ENCODE results near the gene ZBTB46. TPM values are rescaled to one million over a fixed set of nuclear protein-coding genes. Genes with fewer than 3 reads are reported as not detected.

Gene ZBTB46
- total and polyA plus RNA-seq, 9 donors: 14.2 to 20.9 (median 18.9) TPM

DNA sequence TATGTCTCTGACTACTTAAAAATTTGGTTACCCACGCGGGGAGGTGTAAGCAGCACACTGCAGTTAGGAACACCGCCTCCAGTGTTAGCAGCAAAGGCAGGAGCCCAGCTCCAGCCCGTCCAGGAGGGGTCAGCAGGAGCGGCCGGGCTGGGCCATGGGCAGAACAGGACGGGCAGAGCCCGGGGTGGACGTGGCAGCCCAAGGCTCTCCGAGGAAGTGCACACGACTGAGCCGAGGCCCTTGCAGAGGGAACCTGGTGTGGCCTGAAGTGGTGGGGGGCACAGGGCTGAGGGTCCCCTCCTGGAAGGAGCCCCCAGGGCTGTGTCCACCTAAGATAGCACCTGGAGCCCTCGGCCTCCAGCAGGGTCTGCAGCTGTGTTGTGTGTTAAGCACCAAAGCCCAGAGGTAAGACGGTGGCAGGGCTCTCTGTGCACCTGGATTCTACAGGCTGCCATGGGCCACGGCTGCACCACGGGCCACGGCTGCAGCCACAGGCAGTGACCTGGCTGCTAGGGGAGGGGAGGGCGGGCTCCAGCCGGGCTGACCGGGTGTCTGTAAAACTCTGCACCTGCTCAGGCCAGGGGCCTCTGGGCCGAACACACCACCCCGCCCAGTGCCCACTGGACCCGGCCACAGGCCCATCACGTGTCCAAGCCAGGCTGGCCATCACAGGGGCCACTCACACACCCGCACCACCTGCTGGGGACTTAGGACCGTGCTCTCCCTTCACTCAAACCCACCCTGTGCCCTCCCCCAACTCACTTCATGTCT is 84.9 kb downstream of the ZBTB46 start:
- WGBS (ENCODE audit: insufficient coverage): 72% methylated on average over 22 of the region's 26 CpGs
- Histone ChIP-seq H3K36me3 (ENCODE audit: control insufficient read depth, insufficient read depth, low read length) (peaks cover 68% of the 10 kb centered on the region), H3K27me3 (ENCODE audit: control insufficient read depth, insufficient read depth, low read length) (no peaks in the 10 kb centered on the region), H3K27ac (ENCODE audit: low read length) (no peak overlapping the region), H3K9me3 (replicated peaks; ENCODE audit: control insufficient read depth, low read depth, low read length) (no peaks in the 10 kb centered on the region), H3K4me1 (ENCODE audit: control insufficient read depth, insufficient read depth, low read length) (peaks cover 11% of the 10 kb centered on the region), H3K4me3 (ENCODE audit: low read length) (no peak overlapping the region)
- no peak for DNase-seq

DNA sequence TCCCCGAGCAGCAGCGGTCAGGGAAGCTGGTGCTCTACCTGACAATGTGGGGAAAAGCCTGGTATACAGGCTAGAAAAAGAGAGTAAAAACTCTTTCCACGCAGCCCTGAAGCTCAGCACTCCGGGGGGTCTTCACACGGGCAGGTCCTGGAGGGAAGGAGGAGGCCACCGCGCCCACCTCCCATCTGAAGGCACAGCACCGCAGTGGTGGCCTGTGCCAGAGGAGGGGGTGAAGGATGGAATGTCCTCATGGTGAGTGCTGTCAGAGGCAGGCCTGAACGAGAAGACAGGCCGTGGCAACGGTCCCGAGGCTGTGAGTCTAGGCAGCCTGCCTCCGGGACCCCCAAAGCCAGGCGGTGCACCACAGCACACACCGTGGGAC is 85.6 kb downstream of the ZBTB46 start:
- Histone ChIP-seq H3K4me3 (ENCODE audit: low read length) (no peak overlapping the region), H3K9me3 (replicated peaks; ENCODE audit: control insufficient read depth, low read depth, low read length) (no peaks in the 10 kb centered on the region), H3K27me3 (ENCODE audit: control insufficient read depth, insufficient read depth, low read length) (no peaks in the 10 kb centered on the region), H3K4me1 (ENCODE audit: control insufficient read depth, insufficient read depth, low read length) (peaks cover 14% of the 10 kb centered on the region), H3K36me3 (ENCODE audit: control insufficient read depth, insufficient read depth, low read length) (peaks cover 60% of the 10 kb centered on the region), H3K27ac (ENCODE audit: low read length) (no peak overlapping the region)
- DNase-seq: no peak
- WGBS (ENCODE audit: insufficient coverage): 61% methylated on average over 9 of the region's 15 CpGs

DNA sequence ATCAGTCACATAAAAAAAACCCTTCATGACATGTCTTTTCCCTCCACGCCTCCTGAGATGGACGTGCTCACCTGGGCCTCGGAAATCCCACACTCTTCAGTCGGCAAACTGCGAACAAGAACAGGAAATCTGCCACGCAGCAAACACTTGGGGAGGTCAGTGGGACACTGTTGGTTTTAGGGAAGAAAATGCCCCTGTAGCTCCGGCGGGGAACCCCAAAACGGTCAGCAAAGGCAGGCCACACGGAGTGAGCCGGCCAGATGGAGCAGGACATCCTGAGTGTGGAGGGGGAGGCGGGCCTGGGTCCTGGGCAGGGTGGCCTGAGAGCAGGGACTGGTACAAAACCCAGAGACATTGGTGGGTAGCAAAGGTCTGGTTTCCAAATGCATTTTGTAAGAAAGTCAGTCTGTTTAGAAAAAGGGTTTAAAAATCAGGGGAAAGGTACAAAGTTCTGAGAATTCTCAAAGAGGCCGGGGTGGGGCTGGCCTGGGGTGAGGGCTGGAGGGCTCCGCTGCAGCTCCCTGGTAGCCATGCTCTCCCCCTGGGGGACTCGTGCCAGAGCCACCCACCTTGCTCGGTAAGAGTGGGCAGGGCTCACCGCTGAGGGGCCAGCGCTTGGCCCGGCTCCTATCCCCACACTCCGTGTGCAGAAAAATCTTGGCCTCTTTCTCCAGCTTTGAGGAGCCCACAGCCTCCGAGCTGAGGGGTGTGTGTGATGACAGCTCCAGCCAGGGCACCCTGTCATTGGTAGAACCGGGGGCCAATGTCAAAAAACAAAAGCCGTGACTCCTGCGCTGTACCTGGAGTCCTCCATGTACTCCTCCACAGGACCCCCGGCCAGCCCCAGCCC is 86.3 kb downstream of the ZBTB46 start:
- 71% methylated on average over 12 of the region's 25 CpGs for WGBS (ENCODE audit: insufficient coverage)
- H3K27me3 ChIP-seq (ENCODE audit: control insufficient read depth, insufficient read depth, low read length): no peaks in the 10 kb centered on the region

DNA sequence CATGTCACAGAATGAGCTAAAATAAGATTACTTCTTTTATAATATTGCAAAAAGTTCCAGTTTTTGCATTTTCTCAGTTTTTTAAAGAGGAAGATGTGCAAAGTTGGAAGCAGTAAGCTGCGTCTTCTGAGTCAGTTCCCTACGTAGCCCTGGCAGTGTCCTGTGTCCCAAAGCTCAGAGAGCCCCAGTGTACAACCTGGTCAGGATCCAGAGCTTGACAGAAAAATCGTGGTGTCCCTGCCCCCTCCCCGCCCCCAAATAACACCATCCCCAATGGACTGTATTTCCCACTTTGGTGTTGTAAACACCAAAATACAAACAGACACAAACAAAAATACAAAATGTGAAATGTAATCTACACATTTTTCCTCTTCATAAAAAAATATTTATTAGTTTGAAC is 86.9 kb downstream of the ZBTB46 start:
- Histone ChIP-seq H3K4me1 (ENCODE audit: control insufficient read depth, insufficient read depth, low read length) (peaks cover 16% of the 10 kb centered on the region), H3K27me3 (ENCODE audit: control insufficient read depth, insufficient read depth, low read length) (no peaks in the 10 kb centered on the region), H3K4me3 (ENCODE audit: low read length) (no peak overlapping the region), H3K27ac (ENCODE audit: low read length) (no peak overlapping the region), H3K36me3 (ENCODE audit: control insufficient read depth, insufficient read depth, low read length) (peaks cover 50% of the 10 kb centered on the region), H3K9me3 (replicated peaks; ENCODE audit: control insufficient read depth, low read depth, low read length) (no peaks in the 10 kb centered on the region)
- DNase-seq: no peak
- WGBS (ENCODE audit: insufficient coverage): 30% methylated on average over 2 of the region's 4 CpGs

More for the DNA sequence above, 86.3 kb downstream of the ZBTB46 start:
- Histone ChIP-seq H3K4me1 (ENCODE audit: control insufficient read depth, insufficient read depth, low read length) (peaks cover 14% of the 10 kb centered on the region), H3K4me3 (ENCODE audit: low read length) (no peak overlapping the region), H3K9me3 (replicated peaks; ENCODE audit: control insufficient read depth, low read depth, low read length) (no peaks in the 10 kb centered on the region), H3K27ac (ENCODE audit: low read length) (no peak overlapping the region), H3K36me3 (ENCODE audit: control insufficient read depth, insufficient read depth, low read length) (peaks cover 54% of the 10 kb centered on the region)
- DNase-seq: no peak

DNA sequence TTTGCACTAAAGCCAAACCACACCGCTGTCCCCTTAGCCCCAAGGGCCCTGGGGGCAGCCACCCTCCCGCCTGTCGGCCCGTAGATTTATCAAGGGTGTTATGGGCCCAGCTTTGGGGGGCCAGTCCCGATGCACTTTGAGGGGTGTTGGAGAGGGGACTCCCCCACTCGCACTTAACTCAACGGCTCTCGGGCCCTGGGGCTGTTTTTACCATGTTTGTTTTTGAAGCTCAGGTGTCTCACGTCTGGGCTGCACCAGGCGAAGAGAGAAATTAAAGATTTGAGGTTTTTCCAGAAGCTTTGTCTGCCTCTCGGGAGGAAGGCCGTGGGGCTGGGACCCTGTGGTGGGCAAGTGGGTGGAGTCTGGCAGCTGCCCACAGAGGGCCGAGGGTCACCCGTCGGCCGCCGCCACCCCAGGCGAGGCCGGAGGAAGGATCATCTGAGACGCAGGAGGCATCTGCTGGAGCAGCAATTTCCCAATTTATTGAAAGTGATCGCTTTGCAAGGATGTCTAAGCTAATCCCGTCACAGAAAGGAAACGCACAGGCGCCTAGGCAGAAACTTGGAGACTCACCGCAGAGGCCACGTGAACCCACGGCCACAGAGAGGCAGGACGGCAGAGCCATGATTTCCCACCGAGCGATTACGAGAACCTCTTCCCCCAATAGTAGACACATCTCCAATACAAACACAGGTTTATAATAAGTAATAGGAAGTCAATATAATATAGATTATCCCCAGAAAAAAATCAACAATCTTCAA is 87.7 kb downstream of the ZBTB46 start:
- peaks cover 23% of the 10 kb centered on the region for H3K4me1 ChIP-seq (ENCODE audit: control insufficient read depth, insufficient read depth, low read length)
- no peak overlapping the region for H3K27ac ChIP-seq (ENCODE audit: low read length)
- peaks cover 2% of the 10 kb centered on the region for H3K27me3 ChIP-seq (ENCODE audit: control insufficient read depth, insufficient read depth, low read length)
- DNase-seq: no peak
- no peak overlapping the region for H3K4me3 ChIP-seq (ENCODE audit: low read length)
- 81% methylated on average over 10 of the region's 31 CpGs for WGBS (ENCODE audit: insufficient coverage)
- H3K36me3 ChIP-seq (ENCODE audit: control insufficient read depth, insufficient read depth, low read length): peaks cover 50% of the 10 kb centered on the region
- H3K9me3 ChIP-seq (replicated peaks; ENCODE audit: control insufficient read depth, low read depth, low read length): no peaks in the 10 kb centered on the region

DNA sequence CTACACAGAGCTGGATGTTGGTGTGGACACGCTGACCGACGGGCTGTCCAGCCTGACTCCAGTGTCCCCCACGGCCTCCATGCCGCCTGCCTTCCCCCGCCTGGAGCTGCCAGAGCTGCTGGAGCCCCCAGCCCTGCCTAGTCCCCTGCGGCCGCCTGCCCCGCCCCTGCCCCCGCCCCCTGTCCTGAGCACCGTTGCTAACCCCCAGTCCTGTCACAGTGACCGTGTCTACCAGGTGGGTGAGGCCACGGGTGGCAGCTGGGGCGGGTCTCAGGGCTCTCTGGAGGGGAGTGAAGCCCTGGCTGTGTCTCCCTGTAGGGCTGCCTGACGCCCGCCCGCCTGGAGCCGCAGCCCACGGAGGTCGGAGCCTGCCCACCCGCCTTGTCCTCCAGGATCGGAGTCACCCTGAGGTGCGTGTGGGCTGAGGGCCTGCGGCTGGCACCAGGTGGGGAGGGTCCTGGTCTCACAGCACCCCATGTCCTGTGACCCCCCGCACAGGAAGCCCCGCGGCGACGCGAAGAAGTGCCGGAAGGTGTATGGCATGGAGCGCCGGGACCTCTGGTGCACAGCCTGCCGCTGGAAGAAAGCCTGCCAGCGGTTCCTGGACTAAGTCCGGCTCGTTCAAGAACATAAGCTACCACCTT is 88.6 kb downstream of the ZBTB46 start:
- Histone ChIP-seq H3K27ac (ENCODE audit: low read length) (no peak overlapping the region), H3K36me3 (ENCODE audit: control insufficient read depth, insufficient read depth, low read length) (peaks cover 42% of the 10 kb centered on the region), H3K9me3 (replicated peaks; ENCODE audit: control insufficient read depth, low read depth, low read length) (no peaks in the 10 kb centered on the region), H3K4me3 (ENCODE audit: low read length) (no peak overlapping the region), H3K27me3 (ENCODE audit: control insufficient read depth, insufficient read depth, low read length) (peaks cover 2% of the 10 kb centered on the region), H3K4me1 (ENCODE audit: control insufficient read depth, insufficient read depth, low read length) (peaks cover 31% of the 10 kb centered on the region)
- WGBS (ENCODE audit: insufficient coverage): 84% methylated on average over 33 of the region's 37 CpGs
- no peak for DNase-seq

DNA sequence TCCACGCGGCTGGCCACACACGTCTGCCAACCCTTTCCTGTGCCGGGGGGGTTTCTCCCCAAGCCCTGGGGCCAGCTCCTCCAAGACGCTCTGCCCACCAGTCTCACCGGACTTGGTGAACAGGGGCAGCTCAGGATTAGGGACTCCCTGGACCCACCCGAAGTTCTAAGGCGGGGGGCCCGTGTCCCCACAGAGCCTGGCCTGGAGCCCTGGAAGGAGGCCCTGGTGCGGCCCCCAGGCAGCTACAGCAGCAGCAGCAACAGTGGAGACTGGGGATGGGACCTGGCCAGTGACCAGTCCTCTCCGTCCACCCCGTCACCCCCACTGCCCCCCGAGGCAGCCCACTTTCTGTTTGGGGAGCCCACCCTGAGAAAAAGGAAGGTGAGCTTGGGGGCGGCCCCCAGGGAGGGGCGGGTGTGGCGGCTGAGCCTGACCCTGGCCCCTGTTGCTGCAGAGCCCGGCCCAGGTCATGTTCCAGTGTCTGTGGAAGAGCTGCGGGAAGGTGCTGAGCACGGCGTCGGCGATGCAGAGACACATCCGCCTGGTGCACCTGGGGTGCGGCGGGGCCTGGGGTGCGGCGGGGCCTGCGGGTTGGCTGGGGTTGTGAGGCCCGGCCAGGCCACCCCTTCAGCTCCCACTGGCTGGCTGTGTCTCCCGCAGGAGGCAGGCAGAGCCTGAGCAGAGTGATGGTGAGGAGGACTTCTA is 89.2 kb downstream of the ZBTB46 start:
- Histone ChIP-seq H3K27ac (ENCODE audit: low read length) (peak overlapping the region; percentile 95), H3K27me3 (ENCODE audit: control insufficient read depth, insufficient read depth, low read length) (peaks cover 2% of the 10 kb centered on the region), H3K4me1 (ENCODE audit: control insufficient read depth, insufficient read depth, low read length) (peaks cover 38% of the 10 kb centered on the region)

DNA sequence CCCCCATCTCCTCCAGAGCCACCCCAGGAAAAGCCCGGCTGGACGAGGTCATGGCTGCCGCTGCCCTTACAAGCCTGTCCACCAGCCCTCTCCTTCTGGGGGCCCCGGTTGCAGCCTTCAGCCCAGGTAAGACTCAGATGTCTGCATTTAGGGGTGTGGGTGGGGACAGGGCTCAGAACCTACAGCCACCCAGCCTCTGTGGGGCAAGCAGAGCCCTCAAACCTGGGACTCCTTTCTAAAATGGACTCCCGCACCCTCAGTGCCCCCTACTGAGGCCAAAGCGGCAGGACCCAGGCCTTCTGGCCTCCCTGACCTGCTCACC is 89.7 kb downstream of the ZBTB46 start:
- H3K4me1 ChIP-seq (ENCODE audit: control insufficient read depth, insufficient read depth, low read length): peaks cover 43% of the 10 kb centered on the region
- no peak for DNase-seq
- peak overlapping the region; percentile 95 for H3K27ac ChIP-seq (ENCODE audit: low read length)
- WGBS (ENCODE audit: insufficient coverage): 28% methylated on average over 2 of the region's 6 CpGs
- peaks cover 45% of the 10 kb centered on the region for H3K36me3 ChIP-seq (ENCODE audit: control insufficient read depth, insufficient read depth, low read length)
- peaks cover 2% of the 10 kb centered on the region for H3K27me3 ChIP-seq (ENCODE audit: control insufficient read depth, insufficient read depth, low read length)
- H3K4me3 ChIP-seq (ENCODE audit: low read length): peak overlapping the region; percentile 78
- H3K9me3 ChIP-seq (replicated peaks; ENCODE audit: control insufficient read depth, low read depth, low read length): no peaks in the 10 kb centered on the region

More for the DNA sequence above, 89.2 kb downstream of the ZBTB46 start:
- Histone ChIP-seq H3K36me3 (ENCODE audit: control insufficient read depth, insufficient read depth, low read length) (peaks cover 45% of the 10 kb centered on the region), H3K4me3 (ENCODE audit: low read length) (peak overlapping the region; percentile 78), H3K9me3 (replicated peaks; ENCODE audit: control insufficient read depth, low read depth, low read length) (no peaks in the 10 kb centered on the region)
- 66% methylated on average over 21 of the region's 30 CpGs for WGBS (ENCODE audit: insufficient coverage)
- no peak for DNase-seq

DNA sequence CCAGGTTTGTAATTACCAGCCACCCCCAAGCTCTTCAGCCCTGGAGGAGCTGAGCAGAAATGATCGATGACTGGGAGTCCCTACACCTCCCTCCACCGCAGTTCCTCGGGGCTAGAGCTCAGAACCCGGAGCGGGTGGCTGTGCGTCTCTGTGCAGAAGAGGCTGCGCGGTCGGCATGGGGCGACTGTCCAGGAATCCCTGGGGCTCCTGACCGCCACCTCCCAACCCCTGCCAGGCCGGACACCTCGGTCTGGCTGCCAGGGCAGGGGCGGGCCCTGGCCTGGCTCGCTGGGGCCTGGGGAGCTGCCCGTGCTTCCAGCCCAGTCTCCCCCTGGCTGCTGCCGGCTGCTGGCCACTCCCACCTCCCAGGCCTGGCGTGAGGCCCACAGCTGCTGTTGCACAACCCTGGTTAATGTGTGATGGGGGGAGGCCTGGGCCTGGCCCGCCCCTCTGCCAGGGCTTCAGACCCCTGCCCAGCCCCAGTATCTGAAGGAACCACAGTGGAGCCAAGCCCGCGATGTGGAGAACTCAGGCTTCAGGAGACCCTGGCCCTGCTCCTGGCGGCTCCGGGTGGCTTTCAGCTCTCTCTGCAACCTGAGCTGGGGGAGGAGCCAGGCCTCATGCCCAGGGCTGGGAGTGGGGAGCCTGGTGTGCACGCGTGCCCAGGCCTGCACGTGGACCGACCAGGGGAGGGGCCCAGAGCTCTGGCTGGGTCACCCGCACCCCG is 90.3 kb downstream of the ZBTB46 start:
- DNase-seq: peak; percentile 96
- Histone ChIP-seq H3K27me3 (ENCODE audit: control insufficient read depth, insufficient read depth, low read length) (peaks cover 2% of the 10 kb centered on the region), H3K9me3 (replicated peaks; ENCODE audit: control insufficient read depth, low read depth, low read length) (no peaks in the 10 kb centered on the region), H3K4me3 (ENCODE audit: low read length) (peak overlapping the region; percentile 78), H3K27ac (ENCODE audit: low read length) (peak overlapping the region; percentile 95), H3K36me3 (ENCODE audit: control insufficient read depth, insufficient read depth, low read length) (peaks cover 43% of the 10 kb centered on the region), H3K4me1 (ENCODE audit: control insufficient read depth, insufficient read depth, low read length) (peaks cover 48% of the 10 kb centered on the region)
- 0% methylated on average over 20 of the region's 29 CpGs for WGBS (ENCODE audit: insufficient coverage)
